NK-92 treated with Interleukin-12 subunit alpha and Interleukin-12 subunit beta, amount 100 ng/mL, for 24 hours (cell line): ENCODE measurements around the gene CNNM2.
"Not testable (repeated sequence)": the region's sequence is repeated elsewhere in the genome, so short reads cannot be mapped to it uniquely, and the experiment has no call there.

Source experiments
- DNase-seq: peaks from one replicate; lab custom pipeline; 2025; lab: John Stamatoyannopoulos, UW

CNNM2 gene

DNA sequence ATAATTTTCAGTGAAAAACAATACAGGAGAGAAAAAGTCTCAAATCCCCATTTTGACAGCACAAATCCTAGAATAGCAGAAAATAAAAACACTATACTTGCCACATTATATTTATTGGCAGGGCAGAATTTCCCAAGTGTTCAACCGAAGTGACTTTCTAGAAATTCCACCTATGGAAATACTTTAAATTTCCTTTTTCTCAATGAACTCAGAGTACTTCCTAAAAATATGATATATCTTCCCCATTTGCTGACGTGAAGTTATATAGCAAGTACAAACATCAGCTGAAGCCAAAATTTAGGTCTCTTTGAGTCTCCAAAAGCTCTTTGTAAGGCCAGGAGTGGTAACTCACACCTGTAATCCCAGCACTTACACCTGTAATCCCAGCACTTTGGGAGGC, 191.7 kb downstream of the CNNM2 start:
- no peak for DNase-seq

DNA sequence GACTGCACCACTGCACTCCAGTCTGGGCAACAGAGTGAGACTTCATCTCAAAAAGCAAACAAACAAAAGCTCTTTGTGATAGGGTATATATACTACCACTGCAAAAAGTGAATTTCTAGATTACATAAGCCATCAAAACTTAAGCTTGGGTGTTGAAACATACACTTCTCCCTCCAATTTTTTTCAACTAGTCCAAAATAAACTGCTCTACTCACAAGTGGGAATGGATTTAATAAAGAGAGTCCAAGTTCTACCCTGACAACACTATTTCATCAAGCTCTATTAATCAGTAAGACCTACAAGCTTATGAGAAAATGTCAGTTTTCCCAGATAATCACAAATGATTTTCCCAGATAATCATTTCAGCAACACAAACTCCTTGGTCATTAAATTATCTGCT, 192.3 kb downstream of the CNNM2 start:
- no peak for DNase-seq

DNA sequence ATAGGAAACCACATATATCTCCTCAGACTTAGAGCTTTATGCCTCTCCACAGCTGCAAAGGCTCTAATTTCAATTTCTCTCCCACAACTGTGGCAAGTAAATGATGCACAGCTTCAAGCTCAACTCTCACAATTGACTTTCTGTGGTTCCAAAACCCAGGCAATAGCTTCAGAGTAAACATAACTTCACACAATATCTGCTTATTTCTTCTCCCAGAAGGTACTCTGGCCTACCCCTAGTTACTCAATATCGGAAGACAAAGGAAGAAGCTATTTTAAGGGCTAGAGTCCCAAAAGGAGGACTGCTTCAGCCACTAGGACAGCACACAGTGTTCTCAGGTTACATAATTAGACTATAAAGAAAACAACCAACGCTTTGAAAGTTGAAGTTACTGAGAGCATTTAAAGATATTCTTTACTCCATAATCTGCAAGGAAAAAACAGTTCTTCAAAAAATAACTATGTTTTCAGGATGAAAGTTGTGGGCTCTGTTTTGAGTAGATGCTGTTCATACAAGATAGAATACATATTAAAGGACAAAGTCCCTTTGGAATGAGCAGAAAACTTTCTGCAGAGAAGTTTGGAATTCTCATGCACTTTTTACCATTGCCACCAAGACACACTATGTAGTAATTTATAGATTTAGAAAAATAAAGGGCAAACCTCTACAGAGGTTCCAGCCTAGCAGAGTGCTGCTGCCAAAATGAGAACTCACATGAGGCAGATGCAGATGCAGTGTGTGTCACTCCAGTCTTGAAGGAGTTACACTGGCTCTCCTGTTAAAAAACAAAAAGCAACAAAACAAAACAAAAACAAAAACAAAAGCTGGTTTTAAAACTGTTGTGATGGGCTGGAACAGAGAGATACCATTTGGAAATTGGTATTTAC, 193.2 kb downstream of the CNNM2 start:
- no peak for DNase-seq

DNA sequence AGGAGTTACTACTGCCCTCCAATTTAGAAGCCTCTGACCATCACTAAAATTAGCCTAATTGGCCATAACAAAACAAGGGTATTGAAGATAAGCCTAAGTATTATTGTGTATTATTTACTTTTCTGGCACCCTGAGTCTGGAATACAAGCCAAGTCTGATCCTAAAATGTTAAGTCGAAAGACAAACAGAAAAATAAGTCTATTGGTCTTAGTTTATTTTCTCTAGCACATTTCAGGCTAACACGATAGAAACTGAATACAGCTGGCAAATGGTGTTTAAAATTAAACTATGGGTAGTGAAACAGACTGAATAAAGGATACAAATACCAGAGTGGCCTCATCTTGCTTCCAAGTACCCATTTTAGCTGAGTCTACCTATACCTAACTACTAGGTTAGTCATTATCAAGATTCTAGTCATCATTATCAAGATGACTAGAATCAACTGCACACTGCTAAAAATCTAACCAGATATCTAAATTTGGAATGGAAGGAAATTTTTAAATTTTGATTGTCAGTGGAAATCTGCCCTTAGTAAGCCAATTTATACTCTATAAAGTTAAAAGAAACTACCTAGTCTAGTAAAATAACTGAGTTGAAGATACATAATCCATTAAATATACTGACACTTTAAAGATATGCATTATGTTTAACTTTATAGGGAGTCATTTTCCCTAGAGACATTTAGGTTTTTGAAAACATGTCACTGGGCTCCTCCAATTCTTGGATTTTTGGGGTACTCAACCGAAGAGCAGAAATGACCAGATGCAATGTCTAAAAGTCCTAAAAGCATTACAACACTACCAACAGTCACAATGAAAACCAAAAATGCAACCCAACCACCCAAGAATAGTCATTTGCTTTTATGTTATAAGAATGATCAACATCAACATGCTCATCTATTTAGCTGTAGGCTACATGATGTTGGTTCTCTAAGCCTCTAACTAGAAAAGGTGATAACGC, 194.1 kb downstream of the CNNM2 start:
- DNase-seq = no peak

DNA sequence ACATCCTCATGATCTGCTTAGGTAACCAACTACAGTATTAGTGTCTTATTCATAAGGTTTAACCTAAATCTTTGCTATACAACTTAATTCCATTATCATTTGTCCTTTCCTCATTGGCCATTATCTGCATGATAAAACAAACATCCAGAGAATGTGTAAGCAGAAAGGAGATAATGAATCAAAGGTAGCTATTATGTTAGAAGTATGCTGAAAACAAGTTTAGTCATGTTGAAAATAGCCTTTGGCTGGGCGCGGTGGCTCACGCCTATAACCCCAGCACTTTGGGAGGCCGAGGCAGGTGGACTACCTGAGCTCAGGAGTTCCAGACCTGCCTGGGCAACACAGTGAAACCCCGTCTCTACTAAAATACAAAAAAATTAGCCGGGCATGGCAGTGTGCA, 196.8 kb downstream of the CNNM2 start:
- no peak for DNase-seq

DNA sequence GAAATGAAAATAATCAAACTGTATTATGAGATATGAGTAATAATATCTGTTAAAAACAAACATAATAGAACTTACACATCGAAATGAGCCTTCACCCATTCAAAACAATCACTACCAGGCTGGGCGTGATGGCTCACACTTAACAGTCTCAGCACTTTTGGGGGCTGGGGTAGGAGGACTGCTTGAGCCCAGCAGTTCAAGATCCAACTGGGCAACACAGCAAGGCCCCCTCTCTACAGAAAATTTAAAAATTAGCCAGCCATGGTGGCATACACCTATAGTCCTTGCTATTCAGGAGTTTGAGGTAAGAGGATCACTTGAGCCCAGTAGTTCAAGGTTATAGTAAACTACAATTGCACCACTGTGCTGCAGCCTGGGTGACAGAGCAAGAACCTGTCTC, 199.2 kb downstream of the CNNM2 start:
- no peak for DNase-seq

DNA sequence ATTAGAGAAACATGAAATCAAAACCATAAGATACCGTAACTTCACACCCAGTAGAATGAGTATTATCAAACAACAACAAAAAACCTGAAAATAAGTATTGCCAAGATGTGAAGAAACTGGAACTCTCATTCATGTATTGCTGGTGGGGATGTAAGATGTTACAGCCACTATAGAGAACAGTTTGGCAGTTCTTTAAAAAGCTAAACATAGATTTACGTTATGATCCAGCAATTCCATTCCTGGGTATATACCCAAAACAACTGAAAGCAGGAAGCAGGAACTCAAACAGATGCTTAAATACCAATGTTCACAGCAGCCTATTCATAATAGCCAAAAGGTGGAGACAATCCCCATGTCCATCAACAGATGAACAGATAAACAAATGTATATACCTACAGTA, 202.5 kb downstream of the CNNM2 start:
- no peak for DNase-seq

DNA sequence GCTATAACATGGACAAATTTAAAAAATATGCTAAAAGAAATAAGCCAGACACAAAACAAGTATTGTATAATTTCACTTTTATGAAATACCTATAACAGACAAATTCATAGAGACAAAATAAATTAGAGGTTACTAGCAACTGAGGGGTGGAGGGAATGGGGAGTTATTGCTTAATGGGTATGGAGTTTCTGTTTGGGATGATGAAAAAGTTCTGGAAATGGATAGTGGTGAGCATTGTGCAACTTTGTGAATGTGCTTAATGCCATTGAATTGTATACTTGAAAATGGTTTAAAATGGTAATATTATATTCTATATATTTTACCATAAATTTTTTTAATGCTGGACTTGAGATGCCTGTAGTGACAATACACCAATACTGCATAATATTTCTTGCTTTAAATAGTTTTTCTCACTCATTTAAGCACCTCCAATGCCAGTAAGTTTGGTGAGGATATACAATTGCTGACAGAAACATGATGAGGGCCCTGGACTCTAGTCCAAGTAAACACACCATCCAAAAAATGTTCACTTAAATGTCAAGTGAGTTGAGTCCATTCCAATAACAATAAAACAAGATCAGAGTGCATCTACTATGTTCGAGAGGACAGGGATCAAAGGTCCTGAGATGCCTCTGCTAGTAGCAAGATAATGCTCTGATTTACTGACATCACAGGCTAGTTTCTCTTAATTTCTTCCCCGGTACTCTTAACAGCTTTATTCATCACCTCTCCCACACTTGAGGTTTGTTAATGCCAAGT, 203.1 kb downstream of the CNNM2 start:
- DNase-seq = no peak

DNA sequence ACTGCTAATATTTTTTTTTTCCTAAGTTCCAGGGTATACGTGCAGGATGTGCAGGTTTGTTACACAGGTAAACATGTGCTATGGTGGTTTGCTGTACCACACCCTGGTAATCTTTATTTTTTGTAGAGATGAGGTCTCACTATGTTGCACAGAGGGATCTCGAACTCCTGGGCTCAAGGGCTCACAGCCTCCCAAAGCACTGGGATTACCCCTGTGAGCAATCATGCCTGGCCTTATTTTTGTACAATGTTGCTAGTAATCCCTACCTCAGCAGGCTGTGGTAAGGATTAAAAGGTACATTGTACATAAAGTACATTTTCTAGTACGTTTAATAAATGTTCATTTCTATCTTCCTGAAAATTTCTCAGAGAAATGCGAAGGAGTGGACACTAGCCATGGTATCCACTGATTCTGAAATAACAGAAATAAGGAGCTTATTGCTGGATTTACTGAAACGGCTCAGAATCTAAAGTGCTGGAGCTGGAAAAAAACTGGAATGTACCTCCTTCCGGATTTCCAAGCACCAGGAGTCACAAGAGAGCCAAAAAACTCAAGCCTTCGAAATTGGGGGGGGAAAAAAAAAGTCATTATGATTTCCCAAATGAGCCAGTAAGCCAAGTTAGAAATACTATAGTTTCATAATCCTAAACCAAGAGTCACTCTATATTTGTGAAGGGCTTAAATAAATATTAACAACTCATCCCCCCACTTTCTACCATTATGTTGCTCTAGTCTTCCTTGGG, 205.4 kb downstream of the CNNM2 start:
- DNase-seq = no peak

DNA sequence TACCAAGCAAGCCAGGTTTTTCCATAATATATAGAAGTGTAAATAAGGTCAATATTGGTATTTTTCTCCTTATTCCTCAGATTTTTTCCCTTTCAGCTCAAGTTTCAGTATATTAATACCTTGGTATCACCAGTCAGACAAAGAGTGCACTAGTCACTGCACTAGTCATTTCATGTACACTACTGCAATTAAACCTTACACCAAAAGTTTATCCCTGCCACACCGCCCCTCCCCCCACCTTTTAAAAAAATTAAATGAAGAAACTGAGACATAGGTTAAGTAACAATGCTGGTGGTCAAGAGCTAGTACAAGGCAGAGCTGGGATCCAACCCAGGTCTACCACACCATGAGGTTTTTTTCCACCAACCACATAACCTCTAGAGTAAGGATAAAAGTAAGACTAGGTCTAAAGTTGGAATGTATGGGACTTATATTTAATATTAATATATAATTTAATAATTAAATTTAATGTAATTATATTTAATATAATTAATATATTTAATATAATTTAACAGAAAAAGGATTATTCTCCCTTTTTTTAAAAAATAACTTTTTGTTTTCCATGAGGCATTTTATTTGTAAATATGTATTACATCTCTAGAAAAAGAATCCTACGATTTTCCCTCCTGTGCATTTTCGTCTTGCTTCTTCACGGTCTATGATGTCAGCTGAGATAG, 206.5 kb downstream of the CNNM2 start:
- DNase-seq = no peak

DNA sequence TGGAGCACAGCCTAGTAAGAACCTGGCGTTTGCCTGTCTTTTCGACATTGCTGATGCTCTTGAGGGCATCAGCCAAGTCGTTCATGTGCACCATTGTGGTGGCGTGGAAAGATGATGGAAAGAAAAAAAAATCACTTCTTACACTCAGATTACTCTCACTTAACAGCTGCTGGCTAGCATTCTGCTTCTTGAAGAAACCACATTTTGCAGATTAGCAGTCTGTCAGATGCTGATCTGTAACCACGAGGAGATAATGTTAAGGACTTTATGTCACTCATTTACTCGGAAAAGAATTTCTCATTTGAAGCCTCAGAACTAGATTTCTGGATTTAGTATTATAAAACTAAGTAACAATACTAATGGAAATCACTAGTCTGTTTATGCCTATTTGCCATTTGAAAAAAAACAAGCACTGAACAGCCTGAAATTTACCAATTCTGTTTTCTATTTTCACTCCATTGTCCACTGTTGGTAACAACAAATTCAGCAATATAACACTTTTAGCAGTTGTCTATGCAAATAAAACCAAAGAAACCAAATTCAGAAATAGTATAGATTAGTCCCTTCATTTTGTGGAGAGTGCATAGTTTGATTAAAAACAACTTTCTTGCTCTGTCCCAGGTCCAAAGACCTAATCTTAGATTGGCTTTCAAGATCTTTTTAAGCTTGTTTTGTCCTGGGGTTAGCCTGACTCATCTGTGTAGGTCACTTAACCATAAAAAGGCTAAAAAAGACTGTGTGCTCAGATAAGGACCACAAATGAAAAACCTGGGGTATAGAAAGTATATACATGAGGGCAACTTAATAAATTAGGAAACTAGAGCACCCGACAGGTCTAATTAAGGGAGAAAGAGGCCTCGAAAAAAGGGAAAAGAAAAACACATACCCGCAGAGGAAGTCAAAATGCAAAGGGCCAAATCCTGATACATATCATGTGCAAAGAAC, 207.5 kb downstream of the CNNM2 start:
- DNase-seq = no peak

DNA sequence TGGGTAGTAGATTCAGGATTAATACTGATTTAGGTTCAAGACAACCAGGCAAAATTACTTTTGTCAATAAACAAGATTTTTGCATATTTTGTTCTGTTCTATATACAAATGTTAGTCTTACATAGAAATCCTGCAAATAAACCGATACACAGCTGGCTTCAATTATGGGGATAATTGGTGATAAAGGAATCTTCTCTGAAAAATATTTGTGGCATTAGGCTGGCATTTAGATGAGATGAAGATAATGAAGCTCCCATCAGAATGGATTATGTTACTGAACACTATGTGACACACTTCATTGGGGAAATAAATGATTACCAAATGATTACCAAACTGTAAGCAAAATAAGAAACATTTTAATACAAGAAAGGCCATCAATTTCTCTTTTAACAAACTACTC, 209.1 kb downstream of the CNNM2 start:
- no peak for DNase-seq

DNA sequence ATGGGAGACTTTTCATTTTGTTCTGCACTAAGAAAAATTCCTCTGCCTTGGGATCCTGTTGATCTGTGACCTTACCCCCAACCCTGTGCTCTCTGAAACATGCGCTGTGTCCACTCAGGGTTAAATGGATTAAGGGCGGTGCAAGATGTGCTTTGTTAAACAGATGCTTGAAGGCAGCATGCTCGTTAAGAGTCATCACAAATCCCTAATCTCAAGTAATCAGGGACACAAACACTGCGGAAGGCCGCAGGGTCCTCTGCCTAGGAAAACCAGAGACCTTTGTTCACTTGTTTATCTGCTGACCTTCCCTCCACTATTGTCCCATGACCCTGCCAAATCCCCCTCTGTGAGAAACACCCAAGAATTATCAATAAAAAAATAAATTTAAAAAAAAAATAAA, 212.1 kb downstream of the CNNM2 start:
- DNase-seq = not testable (repeated sequence)

DNA sequence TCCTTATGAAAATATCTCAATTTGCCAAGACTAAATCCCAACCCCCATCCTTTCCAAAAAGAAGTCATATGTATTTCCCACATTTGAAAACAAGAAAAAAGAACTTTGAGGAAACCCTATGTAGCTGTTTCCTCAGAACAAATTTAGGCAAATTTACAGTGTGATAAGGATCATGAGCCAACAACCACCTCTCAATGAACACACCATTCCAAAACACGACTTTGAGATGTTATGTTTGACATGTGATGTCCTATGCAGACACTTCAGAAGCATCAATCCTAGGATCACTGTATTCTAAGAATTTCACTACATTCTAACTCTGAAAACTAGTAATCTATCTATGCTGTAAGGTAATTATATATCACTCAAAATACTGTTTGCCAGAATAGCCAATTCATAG, 212.8 kb downstream of the CNNM2 start:
- no peak for DNase-seq

DNA sequence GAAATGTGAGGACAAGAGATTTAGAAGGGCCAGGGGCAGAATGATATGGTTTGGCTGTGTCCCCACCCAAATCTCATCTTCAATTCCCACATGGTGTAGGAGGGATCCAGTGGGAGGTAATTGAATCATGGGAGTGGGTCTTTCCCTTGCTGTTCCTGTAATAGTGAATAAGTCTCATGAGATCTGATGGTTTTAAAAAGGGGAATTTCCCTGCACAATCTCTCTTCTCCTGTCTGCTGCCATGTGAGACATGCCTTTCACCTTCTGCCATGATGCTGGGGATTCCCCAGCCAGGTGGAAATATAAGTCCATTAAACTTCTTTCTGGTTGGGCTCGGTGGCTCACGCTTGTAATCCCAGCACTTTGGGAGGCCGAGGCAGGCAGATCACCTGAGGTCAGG, 217.1 kb downstream of the CNNM2 start:
- not testable (repeated sequence) for DNase-seq

DNA sequence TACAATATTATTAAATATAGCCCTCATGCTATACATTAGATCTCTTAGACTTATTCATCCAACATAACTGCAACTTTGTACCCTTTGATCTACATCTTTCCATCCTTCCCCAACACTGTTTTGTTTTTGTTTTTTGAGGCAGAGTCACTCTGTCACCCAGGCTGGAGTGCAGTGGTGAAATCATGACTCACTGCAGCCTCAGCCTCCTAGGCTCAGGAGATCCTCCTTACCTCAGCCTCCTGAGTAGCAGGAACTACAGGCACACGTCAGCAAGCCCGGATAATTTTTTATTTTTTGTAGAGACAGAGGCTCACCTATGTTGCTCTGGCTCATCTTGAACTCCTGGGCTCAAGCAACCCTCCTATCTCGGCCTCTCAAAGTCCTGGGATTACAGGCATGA, 221.7 kb downstream of the CNNM2 start:
- no peak for DNase-seq
